GM18519 (cell line): Measurements from ENCODE around the gene HEYL.
"Not testable (repeated sequence)": the region's sequence is repeated elsewhere in the genome, so short reads cannot be mapped to it uniquely, and the experiment has no call there.

Experiments
- ATAC-seq: cut with Tn5 transposase; IDR thresholded peaks from one replicate; pipeline ENCODE4 v1.9.1; 2021; ENCODE audit warnings: mild to moderate bottlenecking, moderate library complexity; ENCODE audit not compliant: unreplicated experiment, low FRiP score

The HEYL gene

GRCh38 chr1:39613250-39613649, 26.2 kb downstream of the HEYL start:
- no peak for ATAC-seq

- no peak for ATAC-seq
These were observed 29.7 kb downstream of the HEYL start for GRCh38 chr1:39609618-39610331.

DNA sequence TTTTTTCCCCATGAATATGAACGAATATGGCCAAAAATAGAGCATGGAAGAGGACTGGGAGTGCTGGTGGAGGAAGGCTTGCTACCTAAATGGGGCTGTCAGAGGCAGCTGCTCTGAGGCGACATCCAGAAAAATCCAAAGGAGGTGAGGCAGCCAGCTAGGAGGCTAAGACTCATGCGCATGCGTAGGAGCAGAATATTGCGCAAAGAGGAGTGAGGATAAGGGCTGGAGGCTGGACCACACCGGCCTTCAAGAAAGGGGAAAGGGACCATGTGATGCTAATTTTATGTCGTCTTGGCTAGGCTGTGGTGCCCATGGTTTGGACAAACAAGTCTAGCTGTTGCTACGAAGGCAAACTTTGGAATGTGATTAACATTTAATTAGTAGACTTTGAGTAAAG, 30.5 kb downstream of the HEYL start:
- no peak for ATAC-seq

DNA sequence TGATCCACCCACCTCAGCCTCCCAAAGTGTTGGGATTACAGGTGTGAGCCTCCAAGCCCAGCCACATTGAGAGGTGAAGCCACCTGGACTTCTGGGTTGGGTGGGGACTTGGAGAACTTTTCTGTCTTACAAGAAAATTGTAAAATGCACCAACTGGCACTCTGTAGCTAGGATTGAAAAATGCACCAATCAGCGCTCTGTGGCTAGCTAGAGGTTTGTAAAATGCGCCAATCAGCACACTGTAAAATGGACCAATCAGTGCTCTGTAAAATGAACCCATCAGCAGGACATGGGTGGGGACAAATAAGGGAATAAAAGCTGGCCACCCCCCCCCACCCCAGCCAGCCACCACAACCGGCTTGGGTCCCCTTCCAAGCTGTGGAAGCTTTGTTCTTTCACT, 35.8 kb downstream of the HEYL start:
- ATAC-seq = not testable (repeated sequence)

- not testable (repeated sequence) for ATAC-seq
These were observed 37.7 kb downstream of the HEYL start for GRCh38 chr1:39601667-39602255.

- ATAC-seq = no peak
These were observed 43.3 kb downstream of the HEYL start for GRCh38 chr1:39596163-39596562.

GRCh38 chr1:39593386-39593785, 46.1 kb downstream of the HEYL start:
- no peak for ATAC-seq

DNA sequence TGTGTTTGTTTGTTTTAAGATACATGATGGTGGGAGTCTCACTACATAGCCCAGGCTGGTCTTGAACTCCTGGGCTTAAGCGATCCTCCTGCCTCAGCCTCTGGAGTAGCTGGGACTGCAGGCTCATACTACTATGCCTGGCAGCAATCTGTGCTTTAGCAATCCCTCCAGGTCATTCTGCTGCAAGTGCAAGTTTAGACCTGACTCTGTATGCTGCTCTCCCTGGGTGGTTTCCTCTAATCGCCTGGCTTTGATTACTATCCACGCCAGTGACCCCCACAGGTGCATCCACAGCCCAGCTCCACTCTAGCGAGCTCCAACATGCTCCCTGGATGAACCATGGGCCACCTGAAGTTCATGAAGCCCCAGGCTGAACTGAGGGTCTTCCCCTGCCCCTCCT, 47.4 kb downstream of the HEYL start:
- no peak for ATAC-seq

- no peak for ATAC-seq
These were observed 48.9 kb downstream of the HEYL start for GRCh38 chr1:39590546-39590945.

DNA sequence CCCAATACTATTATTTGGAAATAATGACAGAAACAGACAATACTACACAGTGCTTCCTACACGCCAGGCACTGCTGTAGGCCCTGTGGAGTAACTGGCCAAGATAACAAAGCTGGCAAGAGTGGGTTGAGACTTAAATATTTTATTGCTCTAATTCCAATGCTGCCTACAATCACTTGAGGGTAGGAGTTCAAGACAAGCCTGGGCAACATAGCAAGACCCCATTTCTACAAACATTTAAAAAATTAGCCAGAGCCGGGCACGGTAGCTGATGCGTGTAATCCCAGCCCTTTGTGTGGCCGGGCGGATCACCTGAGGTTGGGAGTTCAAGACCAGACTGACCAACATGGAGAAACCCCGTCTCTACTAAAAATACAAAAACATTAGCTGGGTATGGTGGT, 53.5 kb downstream of the HEYL start:
- ATAC-seq = no peak

- ATAC-seq = peak; percentile 35
These were observed 63.3 kb downstream of the HEYL start for GRCh38 chr1:39576016-39576657.

GRCh38 chr1:39575191-39576015, 64.0 kb downstream of the HEYL start:
- no peak for ATAC-seq

- ATAC-seq = no peak
These were observed 64.8 kb downstream of the HEYL start for GRCh38 chr1:39574646-39575045.
